Thoracic aorta (tissue), 2 donors: ENCODE data around the gene PTGDS. TPM values are rescaled to one million over a fixed set of nuclear protein-coding genes. Genes with fewer than 3 reads are reported as not detected.

ENCODE experiments used
- ATAC-seq: fragments of 150-250 bp; one replicate; pipeline ENCODE4 v1.8.0; 2017; ENCODE audit warnings: low read depth; ENCODE audit not compliant: insufficient number of reproducible peaks, low FRiP score
- DNase-seq: peaks from one replicate; pipeline ENCODE4 v3.0.0-alpha.2; 2020; ENCODE audit warnings: low spot score
- H3K27ac ChIP-seq, 2 donors: fragments of 200-600 bp; sonication (generic); 1 replicate in 1 of 2; 2 replicates in 1 of 2; pipeline ENCODE4 v1.5.1; 2016; ENCODE audit warnings: mild to moderate bottlenecking in 2 of 2, moderate library complexity in 2 of 2
- H3K27me3 ChIP-seq: fragments of 200-600 bp; sonication (generic); replicated peaks from 2 replicates; pipeline ENCODE4 v1.6.0; 2016; ENCODE audit warnings: mild to moderate bottlenecking; ENCODE audit not compliant: insufficient read depth
- H3K36me3 ChIP-seq: fragments of 200-600 bp; sonication (generic); one replicate; pipeline ENCODE4 v1.5.1; 2016
- H3K4me1 ChIP-seq, 2 donors: fragments of 200-600 bp; sonication (generic); 1 replicate in 1 of 2; 2 replicates in 1 of 2; pipeline versions ENCODE4 v1.5.1 to v1.6.0; 2016; ENCODE audit warnings: low read depth in 2 of 2, mild to moderate bottlenecking in 1 of 2; ENCODE audit not compliant: control insufficient read depth in 1 of 2
- H3K4me3 ChIP-seq: fragments of 200-600 bp; sonication (generic); 2 replicates; pipeline ENCODE4 v1.5.1; 2016; ENCODE audit warnings: mild to moderate bottlenecking
- H3K9me3 ChIP-seq: fragments of 200-600 bp; sonication (generic); 2 replicates; pipeline ENCODE4 v1.5.1; 2016
- CTCF ChIP-seq: fragments of 200-600 bp; sonication (generic); IDR thresholded peaks from one replicate; pipeline ENCODE4 v1.5.1; 2019; ENCODE audit warnings: antibody characterized with exemption
- total RNA-seq, 2 donors: library from RNA; depleted of rRNA; stranded (reverse); fragments of >200 nt; gene quantifications; one replicate each; pipeline versions ENCODE4 v1.1.0 to v1.2.3, GENCODE V29; 2016

PTGDS gene
- total RNA-seq, 2 donors from 2014 or later: 66.1 to 89.5 TPM

DNA sequence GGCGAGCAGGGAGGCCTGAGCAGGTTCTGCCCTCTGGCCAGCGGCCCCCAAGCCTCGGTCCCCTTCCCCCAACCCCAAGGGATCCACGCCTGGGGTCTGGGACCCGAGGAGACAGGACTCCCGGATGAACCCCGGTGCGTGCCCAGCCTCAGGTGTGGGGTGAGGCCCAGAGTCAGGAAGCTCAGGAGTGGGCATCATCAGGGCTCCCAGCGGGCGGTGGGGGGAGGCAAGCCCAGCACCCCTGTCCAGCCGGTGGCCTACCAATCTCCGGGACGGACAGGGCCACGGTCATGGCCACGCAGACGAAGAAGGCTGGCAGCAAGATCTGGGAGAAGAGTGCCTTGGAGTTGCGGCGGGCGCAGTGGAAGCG lies 36.3 kb downstream of the PTGDS start:
- no peak overlapping the region for H3K4me3 ChIP-seq
- no peak overlapping the region for H3K27ac ChIP-seq
- peaks cover 31% of the 10 kb centered on the region for H3K36me3 ChIP-seq
- H3K27me3 ChIP-seq: no peaks in the 10 kb centered on the region
- no peaks in the 10 kb centered on the region for H3K4me1 ChIP-seq
- H3K9me3 ChIP-seq: no peaks in the 10 kb centered on the region
- ATAC-seq: no peak
- no peak for DNase-seq
- no peak for TF ChIP-seq CTCF

DNA sequence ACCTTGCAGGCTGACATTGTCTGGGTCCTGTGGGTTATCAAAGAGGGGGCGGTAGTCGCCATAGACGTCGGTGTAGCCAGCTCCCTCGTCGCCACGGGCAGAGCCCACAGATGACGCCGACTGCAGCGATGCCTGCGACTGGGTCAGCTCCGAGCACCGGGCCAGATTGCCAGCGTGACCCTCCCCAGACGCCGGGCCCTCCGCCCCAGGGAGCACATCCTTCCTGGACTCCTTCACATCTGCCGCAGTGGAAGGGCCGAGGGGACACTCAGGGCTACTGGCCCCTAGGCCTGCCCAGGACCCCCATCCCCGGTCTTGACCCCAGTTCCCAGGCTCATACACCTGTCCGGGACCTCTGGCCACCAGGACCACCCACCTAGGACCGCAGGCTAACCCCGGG lies 36.9 kb downstream of the PTGDS start:
- no peak for ATAC-seq
- no peak for DNase-seq
- Histone ChIP-seq H3K27me3 (no peaks in the 10 kb centered on the region), H3K4me3 (no peak overlapping the region), H3K9me3 (no peaks in the 10 kb centered on the region), H3K36me3 (peaks cover 31% of the 10 kb centered on the region), H3K27ac (no peak overlapping the region), H3K4me1 (no peaks in the 10 kb centered on the region)
- TF ChIP-seq CTCF: no peak

- ATAC-seq (no peak), DNase-seq (no peak)
- TF ChIP-seq CTCF: no peak
- Histone ChIP-seq H3K4me3 (no peak overlapping the region), H3K27me3 (no peaks in the 10 kb centered on the region), H3K9me3 (no peaks in the 10 kb centered on the region), H3K27ac (no peak overlapping the region), H3K4me1 (no peaks in the 10 kb centered on the region), H3K36me3 (peaks cover 27% of the 10 kb centered on the region)
These were observed 37.7 kb downstream of the PTGDS start for GRCh38 chr9:137014776-137015539.

GRCh38 chr9:137015540-137015930 lies 38.2 kb downstream of the PTGDS start:
- Histone ChIP-seq H3K27ac (no peak overlapping the region), H3K9me3 (no peaks in the 10 kb centered on the region), H3K27me3 (no peaks in the 10 kb centered on the region), H3K4me3 (no peak overlapping the region), H3K36me3 (peaks cover 27% of the 10 kb centered on the region), H3K4me1 (no peaks in the 10 kb centered on the region)
- ATAC-seq: no peak
- DNase-seq: no peak
- no peak for TF ChIP-seq CTCF

- TF ChIP-seq CTCF: no peak
- Histone ChIP-seq H3K9me3 (no peaks in the 10 kb centered on the region), H3K4me1 (no peaks in the 10 kb centered on the region), H3K27ac (no peak overlapping the region), H3K27me3 (no peaks in the 10 kb centered on the region), H3K4me3 (no peak overlapping the region), H3K36me3 (peaks cover 26% of the 10 kb centered on the region)
- ATAC-seq (no peak), DNase-seq (no peak)
These were observed 38.7 kb downstream of the PTGDS start for GRCh38 chr9:137015976-137016375.
